ENCODE data around the gene OR2J1. TPM values are rescaled to one million over a fixed set of nuclear protein-coding genes. Genes with fewer than 3 reads are reported as not detected.

OR2J1 gene
- total RNA-seq (not detected), total RNA-seq (0 reads per million in 29 experiments)
- total RNA-seq (2013): not detected

DNA sequence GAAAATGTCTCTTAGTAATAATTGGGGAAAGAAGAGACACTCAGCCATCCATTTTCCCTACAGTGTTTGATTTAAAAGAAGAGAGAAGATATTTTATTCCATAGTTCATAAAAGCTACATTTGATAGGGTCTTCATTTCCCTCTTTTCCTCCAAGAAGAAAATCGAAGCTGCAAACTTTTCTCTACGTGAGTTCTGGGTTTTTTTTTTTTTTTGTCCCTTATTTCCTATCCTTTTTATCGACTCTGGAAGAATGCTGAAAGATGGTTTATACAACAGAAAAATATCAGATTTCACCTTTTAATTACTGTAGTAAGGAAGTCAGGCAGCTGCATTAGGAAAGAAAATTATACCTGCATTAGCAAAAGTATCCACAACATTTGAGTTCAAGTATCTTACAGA lies at the start of gene OR2J1:
Gene OR2J1, plus strand, starts transcription at position 301 of the 400 bp plus-strand sequence. CDS start 1,453 bp downstream, outside the sequence.
- no peak for DNase-seq
- POLR2A ChIA-PET: no interaction called here
- no peak within 1 kb of the TSS for H3K27ac Mint-ChIP-seq
- WGBS (ENCODE audit: insufficient coverage): no CpG with 5 or more reads among the region's 3 CpGs
- H3K9me3 Mint-ChIP-seq: no peaks in the 10 kb centered on the region
- Histone ChIP-seq H3K9me3 (no peaks in the 10 kb centered on the region), H3K4me1 (ENCODE audit: control insufficient read depth in 1 of 2, extremely low read depth in 1 of 2, insufficient read depth in 2 of 2, low read length in 2 of 2) (no peaks in the 10 kb centered on the region), H3K27me3 (replicated peaks in 1 of 2; ENCODE audit: control insufficient read depth in 2 of 2, extremely low read depth in 1 of 2, insufficient read depth in 2 of 2, low read length in 1 of 2) (peaks cover 0 to 4% of the 10 kb centered on the region in 2 experiments), H3K4me3 (ENCODE audit: control insufficient read depth in 1 of 2, extremely low read depth in 1 of 2, low read length in 1 of 2) (no peak within 1 kb of the TSS), H3K27ac (ENCODE audit: low read length) (no peak within 1 kb of the TSS), H3K36me3 (ENCODE audit: control insufficient read depth in 2 of 2, extremely low read depth in 1 of 2, insufficient read depth in 1 of 2, low read length in 1 of 2) (no peaks in the 10 kb centered on the region)
- H3K4me1 Mint-ChIP-seq: no peaks in the 10 kb centered on the region
- H3K36me3 Mint-ChIP-seq: no peaks in the 10 kb centered on the region
- H3K27me3 Mint-ChIP-seq: peaks cover 18 to 33% of the 10 kb centered on the region in 2 donors
- ATAC-seq (replicated peaks in 1 of 4): no peak
- CTCF ChIA-PET: interaction anchor here in 1 of 2 donors (0.6 kb wide), 1 partner anchor 1067 kb away, joined by 3 read pairs; no protein-coding TSS in a partner anchor
- H3K4me3 Mint-ChIP-seq: no peak within 1 kb of the TSS

DNA sequence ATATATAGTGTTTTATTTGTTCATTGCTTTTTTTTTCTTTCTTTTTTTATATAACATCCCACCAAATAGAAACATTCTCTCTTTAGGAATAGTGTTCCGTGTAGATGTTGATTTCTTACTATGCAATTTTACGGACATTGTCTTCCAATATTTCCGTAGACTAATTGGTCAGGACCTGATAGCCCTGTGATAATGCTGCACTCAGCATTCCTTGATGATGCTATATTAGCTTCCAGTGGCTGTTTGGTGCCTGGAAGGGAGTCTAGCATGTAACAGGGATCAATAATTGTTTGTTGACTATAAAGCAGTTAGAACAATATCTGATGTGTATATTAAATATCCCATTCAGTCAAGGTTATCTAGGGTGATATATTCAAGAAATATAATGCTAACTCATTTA lies 47.6 kb upstream of the OR2J1 start:
- peaks cover 54% of the 10 kb centered on the region in 2 donors for H3K27me3 Mint-ChIP-seq

DNA sequence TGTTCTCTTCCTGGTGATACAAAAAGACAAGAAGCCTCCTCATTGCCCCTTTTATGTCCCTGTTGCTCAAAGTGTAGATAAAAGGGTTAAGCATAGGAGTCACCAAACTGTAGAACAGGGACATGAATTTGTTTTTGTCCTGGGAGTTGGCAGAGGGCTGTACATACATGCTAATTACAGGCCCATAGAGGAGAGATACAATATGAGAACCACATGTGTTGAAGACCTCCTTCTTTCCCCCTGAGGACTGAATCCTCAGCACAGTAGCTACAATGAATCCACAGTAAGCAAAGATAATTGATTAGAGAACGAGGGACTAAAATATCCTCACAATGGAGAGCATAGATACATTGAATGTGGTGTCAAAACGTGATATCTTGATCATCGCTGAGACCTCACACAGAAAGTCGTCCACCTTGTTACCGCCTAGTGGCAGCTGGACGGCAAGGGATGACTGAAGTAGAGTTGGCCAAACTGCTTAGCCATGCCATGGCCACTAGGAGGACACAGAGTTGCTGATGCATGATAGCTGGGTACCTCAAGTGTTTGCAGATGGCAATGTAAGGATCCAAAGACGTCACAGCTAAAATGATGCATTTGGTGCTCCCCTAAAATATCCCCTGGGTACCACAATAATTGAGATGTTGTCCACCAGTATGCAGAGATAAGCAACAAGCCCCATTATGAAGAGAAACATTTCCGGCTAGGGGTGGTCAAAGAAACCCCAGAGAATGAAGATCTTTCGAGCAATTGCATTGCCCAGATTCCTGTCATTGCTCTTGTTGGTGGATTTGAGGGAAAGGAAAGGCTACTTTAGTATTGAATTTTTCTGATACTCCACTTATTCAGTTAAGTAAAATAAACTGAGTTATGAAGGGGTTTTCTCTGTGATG lies 27.2 kb upstream of the OR2J1 start:
- Histone ChIP-seq H3K9me3 (no peaks in the 10 kb centered on the region), H3K27ac (ENCODE audit: low read length) (no peak overlapping the region), H3K27me3 (replicated peaks in 1 of 2; ENCODE audit: control insufficient read depth in 2 of 2, extremely low read depth in 1 of 2, insufficient read depth in 2 of 2, low read length in 1 of 2) (peaks cover 2 to 8% of the 10 kb centered on the region in 2 experiments), H3K4me3 (ENCODE audit: control insufficient read depth in 1 of 2, extremely low read depth in 1 of 2, low read length in 1 of 2) (no peak overlapping the region), H3K36me3 (ENCODE audit: control insufficient read depth in 2 of 2, extremely low read depth in 1 of 2, insufficient read depth in 1 of 2, low read length in 1 of 2) (no peaks in the 10 kb centered on the region), H3K4me1 (ENCODE audit: control insufficient read depth in 1 of 2, extremely low read depth in 1 of 2, insufficient read depth in 2 of 2, low read length in 2 of 2) (no peaks in the 10 kb centered on the region)
- Mint-ChIP-seq H3K36me3 (no peaks in the 10 kb centered on the region), H3K4me3 (no peak overlapping the region), H3K27me3 (peaks cover 36 to 53% of the 10 kb centered on the region in 2 donors), H3K9me3 (peaks cover 0 to 4% (median 3%) of the 10 kb centered on the region in 3 donors), H3K4me1 (no peaks in the 10 kb centered on the region), H3K27ac (no peak overlapping the region)
- DNase-seq: peak in 1 of 35 experiments; percentile 11
- WGBS (ENCODE audit: insufficient coverage): 55% methylated on average over 7 of the region's 9 CpGs
- CTCF ChIA-PET: interaction anchor here in 1 of 2 donors (0.9 kb wide), 1 partner anchor 515 kb away, joined by 3 read pairs; no protein-coding TSS in a partner anchor
- POLR2A ChIA-PET: no interaction called here
- no peak for ATAC-seq (replicated peaks in 1 of 4)

More for the DNA sequence above, 47.6 kb upstream of the OR2J1 start:
- DNase-seq: no peak
- no peaks in the 10 kb centered on the region for H3K36me3 ChIP-seq (ENCODE audit: control insufficient read depth in 2 of 2, extremely low read depth in 1 of 2, insufficient read depth in 1 of 2, low read length in 1 of 2)
- Mint-ChIP-seq H3K27ac (no peak overlapping the region), H3K4me1 (no peaks in the 10 kb centered on the region), H3K4me3 (no peak overlapping the region), H3K36me3 (no peaks in the 10 kb centered on the region), H3K9me3 (peaks cover 0 to 4% (median 0%) of the 10 kb centered on the region in 3 donors)
- H3K4me3 ChIP-seq (ENCODE audit: control insufficient read depth in 1 of 2, extremely low read depth in 1 of 2, low read length in 1 of 2): no peak overlapping the region
- H3K27me3 ChIP-seq (replicated peaks in 1 of 2; ENCODE audit: control insufficient read depth in 2 of 2, extremely low read depth in 1 of 2, insufficient read depth in 2 of 2, low read length in 1 of 2): peaks cover 4 to 6% of the 10 kb centered on the region in 2 experiments
- ChIA-PET POLR2A (no interaction called here), CTCF (no interaction called here)
- no peaks in the 10 kb centered on the region for H3K4me1 ChIP-seq (ENCODE audit: control insufficient read depth in 1 of 2, extremely low read depth in 1 of 2, insufficient read depth in 2 of 2, low read length in 2 of 2)
- WGBS (ENCODE audit: insufficient coverage): 92% methylated on average over 2 of the region's 3 CpGs
- H3K27ac ChIP-seq (ENCODE audit: low read length): no peak overlapping the region
- H3K9me3 ChIP-seq: no peaks in the 10 kb centered on the region
- ATAC-seq (replicated peaks in 1 of 4): no peak

DNA sequence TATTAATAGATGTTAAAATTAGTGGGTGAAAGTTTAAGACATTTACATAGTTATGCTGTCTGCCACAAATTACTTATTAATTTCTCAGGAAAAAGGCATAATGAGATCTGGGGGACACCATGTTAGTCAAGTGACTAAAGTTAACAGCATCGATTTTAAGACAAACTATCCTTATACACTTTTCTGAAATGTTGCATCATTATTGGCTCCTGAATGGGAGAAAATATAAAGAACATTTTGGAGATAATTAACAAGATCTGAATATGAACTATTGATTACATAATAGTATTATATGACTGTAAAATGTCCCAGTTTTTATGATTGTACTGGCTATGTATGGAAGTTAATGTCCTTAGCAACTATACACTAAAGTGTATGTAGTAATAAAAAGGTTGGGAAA lies 20.1 kb upstream of the OR2J1 start:
- no peak for DNase-seq
- Mint-ChIP-seq H3K36me3 (no peaks in the 10 kb centered on the region), H3K27me3 (peaks cover 6 to 18% of the 10 kb centered on the region in 2 donors), H3K9me3 (no peaks in the 10 kb centered on the region), H3K4me1 (peaks cover 0 to 3% (median 3%) of the 10 kb centered on the region in 3 donors), H3K27ac (no peak overlapping the region), H3K4me3 (no peak overlapping the region)
- Histone ChIP-seq H3K4me1 (ENCODE audit: control insufficient read depth in 1 of 2, extremely low read depth in 1 of 2, insufficient read depth in 2 of 2, low read length in 2 of 2) (no peaks in the 10 kb centered on the region), H3K4me3 (ENCODE audit: control insufficient read depth in 1 of 2, extremely low read depth in 1 of 2, low read length in 1 of 2) (no peak overlapping the region), H3K9me3 (no peaks in the 10 kb centered on the region), H3K36me3 (ENCODE audit: control insufficient read depth in 2 of 2, extremely low read depth in 1 of 2, insufficient read depth in 1 of 2, low read length in 1 of 2) (no peaks in the 10 kb centered on the region), H3K27me3 (replicated peaks in 1 of 2; ENCODE audit: control insufficient read depth in 2 of 2, extremely low read depth in 1 of 2, insufficient read depth in 2 of 2, low read length in 1 of 2) (no peaks in the 10 kb centered on the region), H3K27ac (ENCODE audit: low read length) (no peak overlapping the region)
- ATAC-seq (replicated peaks in 1 of 4): no peak
- ChIA-PET POLR2A (no interaction called here), CTCF (no interaction called here)
- WGBS (ENCODE audit: insufficient coverage): no CpG with 5 or more reads among the region's 1 CpG

DNA sequence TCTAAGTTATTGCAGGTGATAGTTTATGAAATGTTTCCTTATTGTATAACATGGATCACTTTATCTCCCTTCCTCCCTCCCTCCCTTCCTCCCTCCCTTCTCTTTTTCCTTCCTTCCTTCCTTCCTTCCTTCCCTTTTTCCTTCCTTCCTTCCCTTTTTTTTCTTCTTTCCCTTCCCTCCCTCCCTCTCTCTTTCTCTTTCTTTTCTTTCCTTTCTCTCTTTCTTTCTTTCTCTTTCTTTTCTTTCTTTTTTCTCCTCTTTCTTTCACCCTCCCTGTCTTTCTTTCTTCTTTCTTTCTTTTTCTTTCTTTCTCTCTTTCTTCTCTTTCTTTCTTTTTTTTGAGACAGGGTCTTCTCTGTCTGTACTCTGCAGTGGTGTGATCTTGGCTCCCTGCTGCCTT lies 18.0 kb upstream of the OR2J1 start:
- DNase-seq (no peak), ATAC-seq (replicated peaks in 1 of 4) (no peak)
- no peaks in the 10 kb centered on the region for H3K4me1 ChIP-seq (ENCODE audit: control insufficient read depth in 1 of 2, extremely low read depth in 1 of 2, insufficient read depth in 2 of 2, low read length in 2 of 2)
- Mint-ChIP-seq H3K36me3 (no peaks in the 10 kb centered on the region), H3K27me3 (peaks cover 8 to 13% of the 10 kb centered on the region in 2 donors), H3K4me1 (peaks cover 0 to 3% (median 3%) of the 10 kb centered on the region in 3 donors), H3K27ac (no peak overlapping the region), H3K4me3 (no peak overlapping the region), H3K9me3 (no peaks in the 10 kb centered on the region)
- H3K27me3 ChIP-seq (replicated peaks in 1 of 2; ENCODE audit: control insufficient read depth in 2 of 2, extremely low read depth in 1 of 2, insufficient read depth in 2 of 2, low read length in 1 of 2): peaks cover 0 to 4% of the 10 kb centered on the region in 2 experiments
- no peaks in the 10 kb centered on the region for H3K36me3 ChIP-seq (ENCODE audit: control insufficient read depth in 2 of 2, extremely low read depth in 1 of 2, insufficient read depth in 1 of 2, low read length in 1 of 2)
- H3K27ac ChIP-seq (ENCODE audit: low read length): no peak overlapping the region
- no peaks in the 10 kb centered on the region for H3K9me3 ChIP-seq
- no peak overlapping the region for H3K4me3 ChIP-seq (ENCODE audit: control insufficient read depth in 1 of 2, extremely low read depth in 1 of 2, low read length in 1 of 2)
- POLR2A ChIA-PET: no interaction called here
- CTCF ChIA-PET: no interaction called here

DNA sequence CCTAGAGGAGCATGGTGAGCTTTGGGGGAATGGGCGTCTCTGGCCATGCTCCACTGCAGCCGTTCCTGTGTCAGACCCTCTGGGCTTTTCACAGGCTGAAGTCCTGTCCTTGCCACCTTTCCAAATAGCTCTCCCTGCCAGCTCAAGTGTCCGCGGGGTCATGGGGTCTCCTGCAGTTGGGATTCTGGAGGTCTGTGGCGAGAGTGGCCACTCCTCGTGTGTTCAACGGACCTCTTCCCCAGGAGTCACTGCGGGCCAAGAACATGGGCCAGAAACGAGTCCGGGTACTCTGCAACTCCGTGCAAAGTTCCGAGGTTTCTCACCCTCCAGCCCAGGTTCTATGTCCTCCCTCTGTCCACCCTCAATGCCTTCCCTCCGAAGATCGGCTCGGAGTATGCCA lies 16.8 kb upstream of the OR2J1 start:
- Mint-ChIP-seq H3K27ac (no peak overlapping the region), H3K4me1 (peaks cover 0 to 3% (median 3%) of the 10 kb centered on the region in 3 donors), H3K4me3 (no peak overlapping the region), H3K27me3 (peaks cover 15 to 17% of the 10 kb centered on the region in 2 donors), H3K9me3 (no peaks in the 10 kb centered on the region), H3K36me3 (no peaks in the 10 kb centered on the region)
- 91% methylated on average over 5 of the region's 15 CpGs for WGBS (ENCODE audit: insufficient coverage)
- ATAC-seq (replicated peaks in 1 of 4): no peak
- peaks cover 0 to 4% of the 10 kb centered on the region in 2 experiments for H3K27me3 ChIP-seq (replicated peaks in 1 of 2; ENCODE audit: control insufficient read depth in 2 of 2, extremely low read depth in 1 of 2, insufficient read depth in 2 of 2, low read length in 1 of 2)
- no peaks in the 10 kb centered on the region for H3K36me3 ChIP-seq (ENCODE audit: control insufficient read depth in 2 of 2, extremely low read depth in 1 of 2, insufficient read depth in 1 of 2, low read length in 1 of 2)
- CTCF ChIA-PET: no interaction called here
- no peak for DNase-seq
- H3K4me1 ChIP-seq (ENCODE audit: control insufficient read depth in 1 of 2, extremely low read depth in 1 of 2, insufficient read depth in 2 of 2, low read length in 2 of 2): no peaks in the 10 kb centered on the region
- no peak overlapping the region for H3K4me3 ChIP-seq (ENCODE audit: control insufficient read depth in 1 of 2, extremely low read depth in 1 of 2, low read length in 1 of 2)
- no peaks in the 10 kb centered on the region for H3K9me3 ChIP-seq
- POLR2A ChIA-PET: interaction anchor here in 1 of 2 donors (0.6 kb wide), 1 partner anchor 244 kb away, joined by 3 read pairs; no protein-coding TSS in a partner anchor
- no peak overlapping the region for H3K27ac ChIP-seq (ENCODE audit: low read length)
